ENCODE results near the gene KSR1.
"Not testable (repeated sequence)": the region's sequence is repeated elsewhere in the genome, so short reads cannot be mapped to it uniquely, and the experiment has no call there.

DNA sequence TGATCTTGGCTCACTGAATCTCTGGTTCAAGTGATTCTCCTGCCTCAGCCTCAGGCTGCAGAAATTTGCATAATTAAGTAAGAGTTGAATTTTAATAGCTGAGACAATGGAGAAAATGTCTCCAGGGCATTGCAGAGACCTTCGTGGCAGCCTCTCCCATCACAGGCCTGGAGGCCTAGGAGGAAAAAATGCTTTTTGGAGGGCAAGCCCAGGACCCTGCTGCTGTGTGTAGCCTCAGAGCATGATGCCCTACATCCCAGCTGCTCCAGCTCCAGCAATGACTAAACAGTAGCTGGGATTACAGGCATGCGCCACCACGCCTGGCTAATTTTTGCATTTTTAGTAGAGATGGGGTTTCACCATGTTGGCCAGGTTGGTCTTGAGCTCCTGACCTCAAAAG, 45.1 kb downstream of the KSR1 start:
- TF ChIP-seq POLR2AphosphoS5, POLR2A (IDR thresholded peaks at IDR 0.05; ENCODE audit: low read depth, low read length): not testable (repeated sequence)
